K562 (cell line): ENCODE results near the gene VANGL1.

Experiments
- CTCF ChIP-seq, 3 experiments: IDR thresholded peaks in 2 of 3; conservative IDR thresholded peaks in 1 of 3; 2 replicates each; pipeline ENCODE4 v1.5.1; 2011 to 2012; ENCODE audit warnings: low read length in 3 of 3, mild to moderate bottlenecking in 3 of 3, control low read depth in 2 of 3, improper control_type of control experiment in 1 of 3, inconsistent platforms in 1 of 3, low read depth in 1 of 3, mixed read lengths in 1 of 3, moderate library complexity in 1 of 3; ENCODE audit not compliant: insufficient read depth in 2 of 3
- FOXM1 ChIP-seq, 2 experiments: fragments of 450-650 bp in 1 of 2; sonication (generic) in 1 of 2; formaldehyde crosslinking in 1 of 2; IDR thresholded peaks; 2 replicates each; pipeline versions ENCODE4 v1.6.1 to v1.9.0; 2017 to 2022; ENCODE audit warnings: low read depth in 2 of 2, mild to moderate bottlenecking in 2 of 2, missing genetic modification reagents in 1 of 2, moderate library complexity in 1 of 2
- HBP1 ChIP-seq: fragments of 450-650 bp; formaldehyde crosslinking; IDR thresholded peaks from 2 replicates; pipeline ENCODE4 v1.4.0; 2022; ENCODE audit warnings: missing genetic modification characterization
- REST ChIP-seq, 2 experiments: fragments of 450-650 bp; formaldehyde crosslinking in 1 of 2; IDR thresholded peaks; 2 replicates each; pipeline versions ENCODE4 v1.4.0 to v1.6.1; 2014 to 2020; ENCODE audit warnings: mild to moderate bottlenecking in 2 of 2, borderline replicate concordance in 1 of 2, low read depth in 1 of 2
- SPI1 ChIP-seq: IDR thresholded peaks from 2 replicates; pipeline ENCODE4 v1.6.1; 2011; ENCODE audit warnings: low read depth, low read length, control low read depth, borderline replicate concordance
- TF ChIP-seq, protein P1 (sequence below): sonication (generic); formaldehyde crosslinking; IDR thresholded peaks from 2 replicates; pipeline ENCODE4 v1.8.0; 2022; ENCODE audit warnings: mild to moderate bottlenecking, missing genetic modification reagents
- TF ChIP-seq, protein P2 (sequence below): fragments of 450-650 bp; IDR thresholded peaks from 2 replicates; pipeline ENCODE4 v1.6.1; 2016

GRCh38 chr1:115669886-115670285 lies 28.1 kb downstream of the VANGL1 start:
- TF ChIP-seq FOXM1 (IDR thresholded peaks at IDR 0.05; ENCODE audit: low read depth) (no peak), FOXM1 (CRISPR knock-in tag; IDR thresholded peaks at IDR 0.05; ENCODE audit: low read depth) (no peak), REST (IDR thresholded peaks at IDR 0.05; ENCODE audit: borderline replicate concordance) (no peak), REST (CRISPR knock-in tag; IDR thresholded peaks at IDR 0.05; ENCODE audit: low read depth) (no peak), HBP1 (no peak), SPI1 (no peak), CTCF (IDR thresholded peaks at IDR 0.05 in 2 of 3, conservative IDR thresholded peaks at IDR 0.05 in 1 of 3; ENCODE audit: insufficient read depth in 2 of 3, low read depth in 1 of 3, low read length in 3 of 3) (no peak)
- TF ChIP-seq, protein P1, sequence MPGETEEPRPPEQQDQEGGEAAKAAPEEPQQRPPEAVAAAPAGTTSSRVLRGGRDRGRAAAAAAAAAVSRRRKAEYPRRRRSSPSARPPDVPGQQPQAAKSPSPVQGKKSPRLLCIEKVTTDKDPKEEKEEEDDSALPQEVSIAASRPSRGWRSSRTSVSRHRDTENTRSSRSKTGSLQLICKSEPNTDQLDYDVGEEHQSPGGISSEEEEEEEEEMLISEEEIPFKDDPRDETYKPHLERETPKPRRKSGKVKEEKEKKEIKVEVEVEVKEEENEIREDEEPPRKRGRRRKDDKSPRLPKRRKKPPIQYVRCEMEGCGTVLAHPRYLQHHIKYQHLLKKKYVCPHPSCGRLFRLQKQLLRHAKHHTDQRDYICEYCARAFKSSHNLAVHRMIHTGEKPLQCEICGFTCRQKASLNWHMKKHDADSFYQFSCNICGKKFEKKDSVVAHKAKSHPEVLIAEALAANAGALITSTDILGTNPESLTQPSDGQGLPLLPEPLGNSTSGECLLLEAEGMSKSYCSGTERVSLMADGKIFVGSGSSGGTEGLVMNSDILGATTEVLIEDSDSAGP (CRISPR knock-in tag): no peak
- TF ChIP-seq, protein P2, sequence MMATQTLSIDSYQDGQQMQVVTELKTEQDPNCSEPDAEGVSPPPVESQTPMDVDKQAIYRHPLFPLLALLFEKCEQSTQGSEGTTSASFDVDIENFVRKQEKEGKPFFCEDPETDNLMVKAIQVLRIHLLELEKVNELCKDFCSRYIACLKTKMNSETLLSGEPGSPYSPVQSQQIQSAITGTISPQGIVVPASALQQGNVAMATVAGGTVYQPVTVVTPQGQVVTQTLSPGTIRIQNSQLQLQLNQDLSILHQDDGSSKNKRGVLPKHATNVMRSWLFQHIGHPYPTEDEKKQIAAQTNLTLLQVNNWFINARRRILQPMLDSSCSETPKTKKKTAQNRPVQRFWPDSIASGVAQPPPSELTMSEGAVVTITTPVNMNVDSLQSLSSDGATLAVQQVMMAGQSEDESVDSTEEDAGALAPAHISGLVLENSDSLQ: no peak
